Loucy (cell line): ENCODE measurements around the gene SLFN12.

Experiments used
- H2AFZ ChIP-seq: fragments of 200-600 bp; sonication (generic); 2 replicates; pipeline ENCODE4 v1.6.0; 2016; ENCODE audit warnings: antibody characterized with exemption, mild to moderate bottlenecking, low read length, moderate library complexity
- H3F3A ChIP-seq: fragments of 200-600 bp; 2 replicates; pipeline ENCODE4 v1.6.0; 2016; ENCODE audit warnings: antibody characterized with exemption, low read depth, mild to moderate bottlenecking
- H3K27me3 ChIP-seq: fragments of 200-600 bp; sonication (generic); 2 replicates; pipeline ENCODE4 v1.6.1; 2014; ENCODE audit warnings: low read length, mild to moderate bottlenecking; ENCODE audit not compliant: insufficient read depth, poor library complexity, severe bottlenecking
- H3K36me3 ChIP-seq: fragments of 200-600 bp; sonication (generic); 2 replicates; pipeline ENCODE4 v1.6.1; 2016; ENCODE audit warnings: low read length; ENCODE audit not compliant: insufficient read depth
- H3K4me1 ChIP-seq: fragments of 200-600 bp; sonication (generic); 2 replicates; pipeline ENCODE4 v1.5.1; 2014; ENCODE audit warnings: low read length, mild to moderate bottlenecking; ENCODE audit not compliant: insufficient read depth, poor library complexity, severe bottlenecking
- H3K4me2 ChIP-seq: fragments of 200-600 bp; sonication (generic); 2 replicates; pipeline ENCODE4 v1.6.0; 2014; ENCODE audit warnings: antibody characterized with exemption, low read length, low read depth, mild to moderate bottlenecking; ENCODE audit not compliant: poor library complexity, severe bottlenecking
- H3K4me3 ChIP-seq: fragments of 200-600 bp; sonication (generic); 2 replicates; pipeline ENCODE4 v1.5.1; 2014; ENCODE audit warnings: low read length, mild to moderate bottlenecking, mixed read lengths; ENCODE audit not compliant: poor library complexity, severe bottlenecking
- H3K79me2 ChIP-seq: fragments of 200-600 bp; sonication (generic); 2 replicates; pipeline ENCODE4 v1.6.1; 2014; ENCODE audit warnings: low read length; ENCODE audit not compliant: insufficient read depth
- H3K9ac ChIP-seq: fragments of 200-600 bp; sonication (generic); 2 replicates; pipeline ENCODE4 v1.6.0; 2014; ENCODE audit warnings: mild to moderate bottlenecking, low read depth, low read length, moderate library complexity; ENCODE audit not compliant: poor library complexity, severe bottlenecking
- H3K9me2 ChIP-seq: fragments of 200-600 bp; sonication (generic); replicated peaks from 2 replicates; pipeline ENCODE4 v1.6.1; 2016; ENCODE audit warnings: low read depth, low read length, mixed read lengths
- H3K9me3 ChIP-seq: fragments of 200-600 bp; sonication (generic); 2 replicates; pipeline ENCODE4 v1.6.1; 2014; ENCODE audit warnings: mild to moderate bottlenecking, antibody characterized with exemption, low read length, low read depth; ENCODE audit not compliant: insufficient read depth
- H4K20me1 ChIP-seq: fragments of 200-600 bp; sonication (generic); 2 replicates; pipeline ENCODE4 v1.6.0; 2014; ENCODE audit warnings: antibody characterized with exemption, low read length, mild to moderate bottlenecking; ENCODE audit not compliant: insufficient read depth, poor library complexity, severe bottlenecking
- EZH2phosphoT487 ChIP-seq: fragments of 200-600 bp; IDR thresholded peaks from 2 replicates; pipeline ENCODE4 v1.6.1; 2018; ENCODE audit warnings: antibody characterized with exemption, mild to moderate bottlenecking, moderate library complexity, borderline replicate concordance
- TF ChIP-seq, protein P1 (sequence below): fragments of 200-600 bp; sonication (generic); conservative IDR thresholded peaks from 2 replicates; pipeline ENCODE4 v1.5.1; 2014; ENCODE audit warnings: mild to moderate bottlenecking, antibody characterized with exemption, low read length

Gene SLFN12

DNA sequence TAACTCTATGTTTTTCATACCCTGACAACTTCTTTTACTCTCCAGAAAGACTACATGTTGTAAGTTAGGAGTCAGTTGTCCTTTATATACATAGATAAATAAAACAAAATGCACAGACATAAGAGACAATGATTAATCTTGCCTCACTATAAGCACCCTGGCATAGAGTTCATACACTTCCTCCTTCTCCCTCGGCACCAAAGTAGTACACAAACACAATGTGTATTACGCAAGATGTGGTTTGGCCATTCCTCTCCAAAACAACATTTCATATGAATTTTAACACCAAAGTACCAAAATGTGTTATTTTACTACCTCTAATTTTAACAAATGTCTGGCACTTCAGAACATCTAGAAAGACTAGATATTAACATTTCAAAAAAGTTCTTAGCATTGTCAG lies 41.6 kb downstream of the SLFN12 start:
- Histone ChIP-seq H2AFZ (no peak overlapping the region), H3K4me1 (no peaks in the 10 kb centered on the region), H3K9me2 (no peaks in the 10 kb centered on the region), H3K9me3 (no peaks in the 10 kb centered on the region), H3K9ac (no peak overlapping the region), H3F3A (no peaks in the 10 kb centered on the region), H3K36me3 (no peaks in the 10 kb centered on the region), H3K4me3 (no peak overlapping the region), H3K4me2 (no peak overlapping the region), H3K79me2 (no peaks in the 10 kb centered on the region), H3K27me3 (no peaks in the 10 kb centered on the region), H4K20me1 (no peaks in the 10 kb centered on the region)
- no peak for TF ChIP-seq EZH2phosphoT487
- TF ChIP-seq, protein P1, sequence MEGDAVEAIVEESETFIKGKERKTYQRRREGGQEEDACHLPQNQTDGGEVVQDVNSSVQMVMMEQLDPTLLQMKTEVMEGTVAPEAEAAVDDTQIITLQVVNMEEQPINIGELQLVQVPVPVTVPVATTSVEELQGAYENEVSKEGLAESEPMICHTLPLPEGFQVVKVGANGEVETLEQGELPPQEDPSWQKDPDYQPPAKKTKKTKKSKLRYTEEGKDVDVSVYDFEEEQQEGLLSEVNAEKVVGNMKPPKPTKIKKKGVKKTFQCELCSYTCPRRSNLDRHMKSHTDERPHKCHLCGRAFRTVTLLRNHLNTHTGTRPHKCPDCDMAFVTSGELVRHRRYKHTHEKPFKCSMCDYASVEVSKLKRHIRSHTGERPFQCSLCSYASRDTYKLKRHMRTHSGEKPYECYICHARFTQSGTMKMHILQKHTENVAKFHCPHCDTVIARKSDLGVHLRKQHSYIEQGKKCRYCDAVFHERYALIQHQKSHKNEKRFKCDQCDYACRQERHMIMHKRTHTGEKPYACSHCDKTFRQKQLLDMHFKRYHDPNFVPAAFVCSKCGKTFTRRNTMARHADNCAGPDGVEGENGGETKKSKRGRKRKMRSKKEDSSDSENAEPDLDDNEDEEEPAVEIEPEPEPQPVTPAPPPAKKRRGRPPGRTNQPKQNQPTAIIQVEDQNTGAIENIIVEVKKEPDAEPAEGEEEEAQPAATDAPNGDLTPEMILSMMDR, result no peak

DNA sequence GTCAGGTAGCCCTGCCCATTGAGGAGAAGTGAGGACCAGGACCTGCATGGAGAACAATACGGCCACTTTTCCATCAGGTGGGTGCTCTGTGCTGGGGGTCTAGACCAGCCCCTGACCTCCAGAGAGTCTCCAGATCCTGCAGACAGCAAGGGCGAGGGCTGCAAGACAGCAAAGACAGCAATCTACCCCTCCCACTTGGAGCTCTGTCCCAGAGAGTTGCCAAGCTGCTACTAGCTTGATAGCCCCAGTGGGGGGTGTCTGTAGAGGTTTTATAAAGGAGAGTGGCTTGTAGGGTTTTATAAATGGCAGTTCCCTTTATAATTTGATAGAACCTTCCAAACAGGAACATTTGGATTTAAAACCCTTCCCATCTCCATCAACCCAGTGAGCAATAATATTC lies 42.1 kb downstream of the SLFN12 start:
- H4K20me1 ChIP-seq, result no peaks in the 10 kb centered on the region

DNA sequence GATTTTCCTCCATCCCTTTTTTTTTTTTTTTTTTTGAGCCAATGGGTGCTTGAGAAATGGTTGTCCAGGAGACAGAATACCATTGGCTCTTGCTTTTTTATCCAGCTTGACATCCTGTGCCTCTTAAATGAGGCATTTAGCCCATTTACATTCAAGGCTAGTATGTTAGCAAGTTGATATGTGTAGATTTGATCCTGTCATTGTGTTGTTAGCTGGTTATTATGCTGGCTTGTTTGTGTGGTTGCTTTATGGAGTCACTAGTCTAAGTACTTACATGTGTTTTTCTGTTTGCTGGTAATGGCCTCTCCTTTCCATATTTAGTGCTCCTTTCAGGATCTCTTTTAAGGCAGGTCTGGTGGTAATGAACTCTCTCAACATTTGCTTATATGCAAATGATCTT lies 44.8 kb downstream of the SLFN12 start:
- Histone ChIP-seq H4K20me1 (no peaks in the 10 kb centered on the region), H3K79me2 (no peaks in the 10 kb centered on the region), H3K4me2 (no peak overlapping the region), H2AFZ (no peak overlapping the region), H3K9me2 (no peaks in the 10 kb centered on the region), H3K9ac (no peak overlapping the region), H3K27me3 (no peaks in the 10 kb centered on the region), H3K9me3 (no peaks in the 10 kb centered on the region), H3K4me1 (no peaks in the 10 kb centered on the region), H3K36me3 (no peaks in the 10 kb centered on the region), H3K4me3 (no peak overlapping the region), H3F3A (no peaks in the 10 kb centered on the region)
- TF ChIP-seq, protein P1, result no peak
- TF ChIP-seq EZH2phosphoT487, result no peak

More for the DNA sequence above, 42.1 kb downstream of the SLFN12 start:
- Histone ChIP-seq H3F3A (no peaks in the 10 kb centered on the region), H3K9me2 (no peaks in the 10 kb centered on the region), H3K4me2 (no peak overlapping the region), H2AFZ (no peak overlapping the region), H3K79me2 (no peaks in the 10 kb centered on the region), H3K9me3 (no peaks in the 10 kb centered on the region), H3K9ac (no peak overlapping the region), H3K36me3 (no peaks in the 10 kb centered on the region), H3K4me1 (no peaks in the 10 kb centered on the region), H3K27me3 (no peaks in the 10 kb centered on the region), H3K4me3 (no peak overlapping the region)
- TF ChIP-seq EZH2phosphoT487, result no peak
- TF ChIP-seq, protein P1, result no peak
